Measurements from ENCODE around the gene BEGAIN.

Gene BEGAIN

GRCh38 chr14:100620255-100621100 lies 33.3 kb upstream of the BEGAIN start:
- H3K36me3 ChIP-seq (ENCODE audit: control insufficient read depth, low read length), result no peaks in the 10 kb centered on the region
- H3K79me2 ChIP-seq (ENCODE audit: control insufficient read depth, low read length), result no peaks in the 10 kb centered on the region
- H3K4me2 ChIP-seq (ENCODE audit: low read length), result no peak overlapping the region
- TF ChIP-seq, protein P1, sequence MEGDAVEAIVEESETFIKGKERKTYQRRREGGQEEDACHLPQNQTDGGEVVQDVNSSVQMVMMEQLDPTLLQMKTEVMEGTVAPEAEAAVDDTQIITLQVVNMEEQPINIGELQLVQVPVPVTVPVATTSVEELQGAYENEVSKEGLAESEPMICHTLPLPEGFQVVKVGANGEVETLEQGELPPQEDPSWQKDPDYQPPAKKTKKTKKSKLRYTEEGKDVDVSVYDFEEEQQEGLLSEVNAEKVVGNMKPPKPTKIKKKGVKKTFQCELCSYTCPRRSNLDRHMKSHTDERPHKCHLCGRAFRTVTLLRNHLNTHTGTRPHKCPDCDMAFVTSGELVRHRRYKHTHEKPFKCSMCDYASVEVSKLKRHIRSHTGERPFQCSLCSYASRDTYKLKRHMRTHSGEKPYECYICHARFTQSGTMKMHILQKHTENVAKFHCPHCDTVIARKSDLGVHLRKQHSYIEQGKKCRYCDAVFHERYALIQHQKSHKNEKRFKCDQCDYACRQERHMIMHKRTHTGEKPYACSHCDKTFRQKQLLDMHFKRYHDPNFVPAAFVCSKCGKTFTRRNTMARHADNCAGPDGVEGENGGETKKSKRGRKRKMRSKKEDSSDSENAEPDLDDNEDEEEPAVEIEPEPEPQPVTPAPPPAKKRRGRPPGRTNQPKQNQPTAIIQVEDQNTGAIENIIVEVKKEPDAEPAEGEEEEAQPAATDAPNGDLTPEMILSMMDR (IDR thresholded peaks at IDR 0.05; ENCODE audit: low read depth, low read length, poor library complexity, severe bottlenecking), result no peak
- TF ChIP-seq EZH2phosphoT487 (IDR thresholded peaks at IDR 0.05; ENCODE audit: borderline replicate concordance, low read length), result no peak
- H3K27ac ChIP-seq (ENCODE audit: low read depth, low read length), result no peak overlapping the region
- H3F3A ChIP-seq (ENCODE audit: control insufficient read depth, insufficient read depth), result no peaks in the 10 kb centered on the region
- H4K20me1 ChIP-seq (ENCODE audit: control insufficient read depth, insufficient read depth, low read depth, low read length), result no peaks in the 10 kb centered on the region
- H3K9me3 ChIP-seq (ENCODE audit: control insufficient read depth, insufficient read depth, low read length), result no peaks in the 10 kb centered on the region
- H3K27me3 ChIP-seq (ENCODE audit: control insufficient read depth, low read length), result no peaks in the 10 kb centered on the region
- H3K9me2 ChIP-seq (replicated peaks; ENCODE audit: control insufficient read depth, low read length), result no peaks in the 10 kb centered on the region
- no peak overlapping the region for H3K4me3 ChIP-seq (ENCODE audit: low read length)
- H3K4me1 ChIP-seq (ENCODE audit: control insufficient read depth, low read length), result no peaks in the 10 kb centered on the region

DNA sequence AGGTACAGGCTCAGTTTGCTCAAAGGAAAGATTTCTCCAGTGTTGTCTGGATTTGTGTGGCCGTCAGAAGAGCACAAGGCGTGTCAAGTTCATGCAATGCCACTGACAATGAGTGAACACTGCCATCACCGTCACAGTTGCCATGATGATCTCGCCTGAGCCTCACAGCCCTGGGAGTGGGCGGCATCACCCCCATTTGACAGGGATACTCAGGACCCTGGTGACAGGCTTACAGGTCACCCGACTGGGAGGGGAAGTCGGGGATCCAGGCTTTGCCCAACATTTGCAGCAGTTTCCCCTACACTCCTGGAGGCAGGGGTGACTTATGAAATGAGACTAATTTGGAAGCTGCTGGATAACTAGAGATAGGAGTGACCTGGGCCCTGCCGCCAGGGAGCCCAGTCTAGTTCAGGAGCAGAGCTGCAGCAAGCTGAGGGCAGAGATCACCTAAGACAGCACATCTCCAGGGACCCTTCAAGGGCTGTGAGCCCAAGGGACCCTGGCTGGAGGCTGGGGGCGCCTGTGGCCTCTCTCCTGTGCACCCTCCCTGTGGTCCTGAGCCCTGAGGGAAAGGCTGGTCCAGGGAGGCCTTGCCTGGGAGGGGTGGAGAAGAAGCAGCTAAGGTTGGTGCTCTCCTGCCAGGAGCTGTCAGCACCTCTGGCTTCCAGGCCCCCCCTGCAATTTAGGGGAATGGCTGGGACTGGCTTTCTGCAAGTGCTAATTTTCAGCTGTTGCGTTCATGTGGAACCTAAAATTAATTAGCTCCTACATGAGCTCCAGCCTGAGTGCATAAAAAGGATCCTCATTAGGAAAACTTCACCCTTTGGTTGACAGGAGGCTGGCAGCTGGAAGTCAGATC lies 32.4 kb upstream of the BEGAIN start:
- Histone ChIP-seq H3K36me3 (ENCODE audit: control insufficient read depth, low read length) (no peaks in the 10 kb centered on the region), H3K27ac (ENCODE audit: low read depth, low read length) (no peak overlapping the region), H3K4me1 (ENCODE audit: control insufficient read depth, low read length) (no peaks in the 10 kb centered on the region), H3K79me2 (ENCODE audit: control insufficient read depth, low read length) (no peaks in the 10 kb centered on the region), H3F3A (ENCODE audit: control insufficient read depth, insufficient read depth) (no peaks in the 10 kb centered on the region), H3K9me2 (replicated peaks; ENCODE audit: control insufficient read depth, low read length) (no peaks in the 10 kb centered on the region), H3K4me3 (ENCODE audit: low read length) (no peak overlapping the region), H3K27me3 (ENCODE audit: control insufficient read depth, low read length) (no peaks in the 10 kb centered on the region), H3K4me2 (ENCODE audit: low read length) (no peak overlapping the region), H3K9me3 (ENCODE audit: control insufficient read depth, insufficient read depth, low read length) (no peaks in the 10 kb centered on the region), H4K20me1 (ENCODE audit: control insufficient read depth, insufficient read depth, low read depth, low read length) (no peaks in the 10 kb centered on the region)
- TF ChIP-seq EZH2phosphoT487 (IDR thresholded peaks at IDR 0.05; ENCODE audit: borderline replicate concordance, low read length), result no peak
- TF ChIP-seq, protein P1 (IDR thresholded peaks at IDR 0.05; ENCODE audit: low read depth, low read length, poor library complexity, severe bottlenecking), result no peak

- H3K27me3 ChIP-seq (ENCODE audit: control insufficient read depth, low read length), result no peaks in the 10 kb centered on the region
- no peaks in the 10 kb centered on the region for H3K9me3 ChIP-seq (ENCODE audit: control insufficient read depth, insufficient read depth, low read length)
- no peaks in the 10 kb centered on the region for H3K79me2 ChIP-seq (ENCODE audit: control insufficient read depth, low read length)
- TF ChIP-seq, protein P1 (IDR thresholded peaks at IDR 0.05; ENCODE audit: low read depth, low read length, poor library complexity, severe bottlenecking), result no peak
- TF ChIP-seq EZH2phosphoT487 (IDR thresholded peaks at IDR 0.05; ENCODE audit: borderline replicate concordance, low read length), result no peak
- no peaks in the 10 kb centered on the region for H3F3A ChIP-seq (ENCODE audit: control insufficient read depth, insufficient read depth)
- H3K4me1 ChIP-seq (ENCODE audit: control insufficient read depth, low read length), result no peaks in the 10 kb centered on the region
- no peak overlapping the region for H3K4me3 ChIP-seq (ENCODE audit: low read length)
- no peaks in the 10 kb centered on the region for H4K20me1 ChIP-seq (ENCODE audit: control insufficient read depth, insufficient read depth, low read depth, low read length)
- no peak overlapping the region for H3K4me2 ChIP-seq (ENCODE audit: low read length)
- no peaks in the 10 kb centered on the region for H3K36me3 ChIP-seq (ENCODE audit: control insufficient read depth, low read length)
- H3K9me2 ChIP-seq (replicated peaks; ENCODE audit: control insufficient read depth, low read length), result no peaks in the 10 kb centered on the region
- no peak overlapping the region for H3K27ac ChIP-seq (ENCODE audit: low read depth, low read length)
Measured at GRCh38 chr14:100618763-100619320, 31.6 kb upstream of the BEGAIN start.

Data from DOHH2 (cell line).